ENCODE data around the gene EHD4. TPM values are rescaled to one million over a fixed set of nuclear protein-coding genes. Genes with fewer than 3 reads are reported as not detected.

EHD4 gene
- total and polyA plus RNA-seq, 9 of the 15 experiments (the other 6 are each of a cell fraction or from before 2014, with no cell fraction given), result 0.89 to 10.3 (median 6.4) TPM

- Histone ChIP-seq H3K4me1 (replicated peaks in 1 of 2; ENCODE audit: control insufficient read depth in 2 of 2, insufficient read depth in 2 of 2, low read length in 2 of 2) (no peaks in the 10 kb centered on the region; a peak in 1 of 5 replicates), H3K27me3 (ENCODE audit: control insufficient read depth in 2 of 2, insufficient read depth in 2 of 2, low read length in 2 of 2) (peaks cover 14 to 45% of the 10 kb centered on the region in 2 experiments), H3K4me3 (no peak overlapping the region), H3K27ac (ENCODE audit: extremely low read depth, low read depth, low read length) (no peak overlapping the region), H2AFZ (ENCODE audit: low read depth, low read length) (no peak overlapping the region), H3K9me1 (ENCODE audit: control insufficient read depth, insufficient read depth, low read length) (no peaks in the 10 kb centered on the region), H3K9me3 (replicated peaks; ENCODE audit: control insufficient read depth, insufficient read depth, low read depth, low read length) (no peaks in the 10 kb centered on the region), H3K36me3 (ENCODE audit: control insufficient read depth, insufficient read depth, low read length) (no peaks in the 10 kb centered on the region), H3K9ac (ENCODE audit: insufficient read depth in 1 of 2, low read depth in 2 of 2, low read length in 2 of 2) (no peak overlapping the region), H3K79me2 (ENCODE audit: control insufficient read depth, insufficient read depth, low read length) (no peaks in the 10 kb centered on the region), H3K4me2 (ENCODE audit: insufficient read depth, low read length) (no peak overlapping the region), H4K20me1 (replicated peaks; ENCODE audit: control insufficient read depth, insufficient read depth, low read length) (peaks cover 10% of the 10 kb centered on the region; the same call in 1 of the 2 replicates)
- POLR2A ChIA-PET, result no interaction called here
- no peak for TF ChIP-seq KDM2B (CRISPR knock-in tag; IDR thresholded peaks at IDR 0.05)
- no peak for TF ChIP-seq SPI1 (IDR thresholded peaks at IDR 0.05; ENCODE audit: borderline replicate concordance, low read depth, low read length)
- no peak for TF ChIP-seq IFI16 (CRISPR knock-in tag; IDR thresholded peaks at IDR 0.05)
- no peak for TF ChIP-seq ZC3H4 (CRISPR knock-in tag; IDR thresholded peaks at IDR 0.05; ENCODE audit: borderline replicate concordance)
- TF ChIP-seq C11orf30 (IDR thresholded peaks at IDR 0.05; ENCODE audit: low read depth), result no peak
- TF ChIP-seq CC2D1A (IDR thresholded peaks at IDR 0.05), result no peak
- no peak for TF ChIP-seq ZKSCAN1 (IDR thresholded peaks at IDR 0.05; ENCODE audit: low read depth, low read length)
- no peak for TF ChIP-seq ZNF75A (CRISPR knock-in tag; IDR thresholded peaks at IDR 0.05)
- no peak for TF ChIP-seq FOS (IDR thresholded peaks at IDR 0.05; ENCODE audit: extremely low read depth, insufficient read length)
- TF ChIP-seq ARHGAP35 (IDR thresholded peaks at IDR 0.05; ENCODE audit: partially characterized antibody), result no peak
- no peak for TF ChIP-seq TRIM28 (IDR thresholded peaks at IDR 0.05)
- TF ChIP-seq MXD1 (CRISPR knock-in tag; IDR thresholded peaks at IDR 0.05; ENCODE audit: borderline replicate concordance, poor library complexity, severe bottlenecking), result no peak
- TF ChIP-seq SMAD1 (IDR thresholded peaks at IDR 0.05; ENCODE audit: low read depth, low read length, partially characterized antibody), result no peak
- TF ChIP-seq ZNF277 (CRISPR knock-in tag; IDR thresholded peaks at IDR 0.05; ENCODE audit: borderline replicate concordance), result no peak
- no peak for TF ChIP-seq STAT5B (CRISPR knock-in tag; IDR thresholded peaks at IDR 0.05)
- no peak for TF ChIP-seq BRD9 (IDR thresholded peaks at IDR 0.05; ENCODE audit: low read depth, partially characterized antibody)
- no peak for TF ChIP-seq CEBPB (tag; IDR thresholded peaks at IDR 0.05)
- no peak for FAIRE-seq
- 0% methylated on average over 1 of the region's 1 CpG for WGBS (ENCODE audit: insufficient coverage, low coverage, missing lambda C conversion rate)
- intact Hi-C loops (cut with micrococcal nuclease) (no loop called here), in situ Hi-C loops (cut with MboI) (no loop called here)
- no TSS peak for BruUV-seq (replicated peaks)
- CTCF ChIA-PET (ENCODE audit: low intra/inter-chr PET ratio), result no interaction called here
- DNase-seq (ENCODE audit: extremely low read depth in 1 of 4, low spot score in 3 of 4), result no peak
- no peak for ATAC-seq
These were observed 35.0 kb upstream of the EHD4 start for GRCh38 chr15:42007386-42007785.

All from K562 (cell line).